DND-41 (cell line): Measurements from ENCODE around the gene MAN2B2.

Experiments
- ATAC-seq: fragments of 200-7000 bp; cut with Tn5 transposase; 3 replicates; pipeline ENCODE4 v1.9.1; 2021; ENCODE audit warnings: low read depth; ENCODE audit not compliant: insufficient read depth
- DNase-seq: peaks from one replicate; pipeline ENCODE4 v3.0.0-alpha.2; 2020
- H2AFZ ChIP-seq: 2 replicates; pipeline ENCODE4 v1.6.0; 2012; ENCODE audit warnings: low read depth, low read length
- H3K27ac ChIP-seq: 2 replicates; pipeline ENCODE4 v1.5.1; 2012; ENCODE audit warnings: low read length, inconsistent platforms
- H3K27me3 ChIP-seq: fragments of 200-600 bp; sonication (generic); 2 replicates; pipeline ENCODE4 v1.6.0; 2012; ENCODE audit warnings: low read length, mild to moderate bottlenecking, inconsistent platforms; ENCODE audit not compliant: insufficient read depth, poor library complexity
- H3K36me3 ChIP-seq: 2 replicates; pipeline ENCODE4 v1.5.1; 2012; ENCODE audit warnings: low read length, inconsistent platforms; ENCODE audit not compliant: insufficient read depth
- H3K4me1 ChIP-seq: 2 replicates; pipeline ENCODE4 v1.5.1; 2012; ENCODE audit warnings: mild to moderate bottlenecking, low read length; ENCODE audit not compliant: insufficient read depth
- H3K4me2 ChIP-seq: 2 replicates; pipeline ENCODE4 v1.6.0; 2012; ENCODE audit warnings: mild to moderate bottlenecking, moderate library complexity, low read length, inconsistent platforms; ENCODE audit not compliant: insufficient read depth
- H3K4me3 ChIP-seq, 2 experiments: fragments of 200-600 bp in 1 of 2; shearing (Covaris generic) in 1 of 2; 2 replicates each; pipeline ENCODE4 v1.5.1; 2012 to 2016; ENCODE audit warnings: inconsistent platforms in 2 of 2, low read length in 2 of 2, mild to moderate bottlenecking in 2 of 2, low read depth in 1 of 2, moderate library complexity in 1 of 2
- H3K79me2 ChIP-seq: 2 replicates; pipeline ENCODE4 v1.6.0; 2012; ENCODE audit warnings: low read length, inconsistent platforms; ENCODE audit not compliant: insufficient read depth
- H3K9ac ChIP-seq: 2 replicates; pipeline ENCODE4 v1.6.0; 2012; ENCODE audit warnings: low read depth, mild to moderate bottlenecking, inconsistent platforms, low read length, moderate library complexity
- H3K9me3 ChIP-seq: 2 replicates; pipeline ENCODE4 v1.5.1; 2012; ENCODE audit warnings: low read length, moderate library complexity, mild to moderate bottlenecking, inconsistent platforms; ENCODE audit not compliant: insufficient read depth, severe bottlenecking
- H4K20me1 ChIP-seq: 2 replicates; pipeline ENCODE4 v1.6.0; 2012; ENCODE audit warnings: low read length; ENCODE audit not compliant: insufficient read depth
- EZH2 ChIP-seq: IDR thresholded peaks from 3 replicates; pipeline ENCODE4 v1.6.1; 2012; ENCODE audit warnings: borderline replicate concordance, low read depth, mild to moderate bottlenecking, moderate library complexity, low read length, inconsistent platforms; ENCODE audit not compliant: severe bottlenecking
- TF ChIP-seq, protein P1 (sequence below): IDR thresholded peaks from 2 replicates; pipeline ENCODE4 v1.5.1; 2012; ENCODE audit warnings: borderline replicate concordance, low read length, moderate library complexity, mild to moderate bottlenecking; ENCODE audit not compliant: poor library complexity, severe bottlenecking; ENCODE audit errors: extremely low read depth

Gene MAN2B2

DNA sequence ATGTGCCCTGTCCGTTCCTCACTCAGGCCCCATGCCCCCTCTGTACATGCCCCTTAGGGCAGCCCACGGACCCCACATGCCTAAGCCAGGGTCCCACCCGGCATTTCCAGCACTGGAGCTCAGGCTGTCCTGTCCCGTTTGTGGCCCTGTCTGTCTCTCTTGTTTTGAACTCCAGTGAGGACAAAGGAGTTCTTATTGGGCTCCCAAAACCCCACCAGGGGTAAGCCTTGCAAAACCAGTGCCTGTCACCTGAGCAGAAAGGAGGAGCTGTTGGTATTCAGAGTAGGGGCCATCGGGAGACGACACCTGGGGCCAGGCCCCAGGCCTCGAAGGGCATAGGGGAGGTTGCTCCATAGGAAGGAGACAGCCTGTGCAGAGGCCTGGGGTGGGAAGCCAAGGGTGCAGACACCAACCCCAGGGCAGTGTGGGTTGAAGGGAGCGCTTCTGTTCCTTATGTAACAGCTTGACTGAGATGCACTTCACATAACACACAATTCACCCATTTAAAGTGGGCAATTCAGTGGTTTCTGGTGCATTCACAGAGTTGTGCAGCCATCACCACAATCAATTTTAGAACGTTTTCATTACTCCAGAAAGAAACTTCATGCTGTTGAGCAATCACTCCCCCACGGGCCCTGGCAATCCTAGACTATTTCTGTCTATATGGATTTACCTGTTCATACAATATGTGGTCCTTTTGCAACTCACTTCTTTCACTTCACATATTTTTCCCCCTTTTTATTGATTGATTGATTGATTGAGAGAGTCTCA lies 31.7 kb downstream of the MAN2B2 start:
- Histone ChIP-seq H2AFZ (no peak overlapping the region), H4K20me1 (no peaks in the 10 kb centered on the region), H3K9me3 (peaks cover 6% of the 10 kb centered on the region), H3K27me3 (no peaks in the 10 kb centered on the region), H3K4me3 (no peak overlapping the region), H3K27ac (no peak overlapping the region), H3K79me2 (no peaks in the 10 kb centered on the region), H3K4me1 (no peaks in the 10 kb centered on the region), H3K4me2 (no peak overlapping the region), H3K9ac (no peak overlapping the region), H3K36me3 (peaks cover 88% of the 10 kb centered on the region)
- DNase-seq, result no peak
- TF ChIP-seq EZH2, result no peak
- TF ChIP-seq, protein P1, sequence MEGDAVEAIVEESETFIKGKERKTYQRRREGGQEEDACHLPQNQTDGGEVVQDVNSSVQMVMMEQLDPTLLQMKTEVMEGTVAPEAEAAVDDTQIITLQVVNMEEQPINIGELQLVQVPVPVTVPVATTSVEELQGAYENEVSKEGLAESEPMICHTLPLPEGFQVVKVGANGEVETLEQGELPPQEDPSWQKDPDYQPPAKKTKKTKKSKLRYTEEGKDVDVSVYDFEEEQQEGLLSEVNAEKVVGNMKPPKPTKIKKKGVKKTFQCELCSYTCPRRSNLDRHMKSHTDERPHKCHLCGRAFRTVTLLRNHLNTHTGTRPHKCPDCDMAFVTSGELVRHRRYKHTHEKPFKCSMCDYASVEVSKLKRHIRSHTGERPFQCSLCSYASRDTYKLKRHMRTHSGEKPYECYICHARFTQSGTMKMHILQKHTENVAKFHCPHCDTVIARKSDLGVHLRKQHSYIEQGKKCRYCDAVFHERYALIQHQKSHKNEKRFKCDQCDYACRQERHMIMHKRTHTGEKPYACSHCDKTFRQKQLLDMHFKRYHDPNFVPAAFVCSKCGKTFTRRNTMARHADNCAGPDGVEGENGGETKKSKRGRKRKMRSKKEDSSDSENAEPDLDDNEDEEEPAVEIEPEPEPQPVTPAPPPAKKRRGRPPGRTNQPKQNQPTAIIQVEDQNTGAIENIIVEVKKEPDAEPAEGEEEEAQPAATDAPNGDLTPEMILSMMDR, result no peak
- no peak for ATAC-seq

DNA sequence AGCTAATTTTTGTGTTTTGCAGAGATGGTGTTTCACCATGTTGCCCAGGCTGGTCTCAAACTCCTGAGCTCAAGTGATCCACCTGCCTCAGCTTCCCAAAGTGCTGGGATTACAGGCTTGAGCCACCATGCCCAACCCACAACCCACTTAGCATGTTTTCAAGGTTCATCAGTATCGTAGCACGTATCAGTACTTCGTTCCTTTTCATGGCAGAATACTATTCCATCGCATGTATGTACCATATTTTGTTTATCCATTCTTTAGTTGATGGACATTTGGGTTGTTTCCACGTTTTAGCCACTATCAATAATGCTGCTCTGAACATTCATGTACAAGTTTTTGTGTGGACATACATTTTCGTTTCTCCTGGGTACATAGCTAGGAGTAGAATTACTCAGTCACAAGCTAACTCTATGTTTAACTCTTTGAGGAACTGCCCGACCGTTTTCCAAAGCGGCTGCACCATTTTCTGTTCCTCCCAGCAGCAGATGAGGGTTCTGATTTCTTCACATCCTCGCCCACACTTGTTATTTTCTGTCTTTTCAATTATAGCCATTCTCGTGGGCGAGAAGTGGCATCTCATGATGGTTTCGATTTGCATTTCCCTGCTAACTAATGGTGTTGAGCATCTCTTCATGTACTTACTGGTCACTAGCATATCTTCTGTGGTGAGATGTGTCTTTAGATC lies 32.5 kb downstream of the MAN2B2 start:
- Histone ChIP-seq H3K4me1 (no peaks in the 10 kb centered on the region), H3K4me2 (no peak overlapping the region), H3K4me3 (no peak overlapping the region), H3K9ac (no peak overlapping the region), H3K9me3 (peaks cover 6% of the 10 kb centered on the region), H2AFZ (no peak overlapping the region), H3K36me3 (peaks cover 86% of the 10 kb centered on the region), H3K27ac (no peak overlapping the region), H4K20me1 (no peaks in the 10 kb centered on the region), H3K27me3 (no peaks in the 10 kb centered on the region), H3K79me2 (no peaks in the 10 kb centered on the region)
- no peak for DNase-seq
- no peak for ATAC-seq
- TF ChIP-seq EZH2, result no peak
- TF ChIP-seq, protein P1, result no peak

DNA sequence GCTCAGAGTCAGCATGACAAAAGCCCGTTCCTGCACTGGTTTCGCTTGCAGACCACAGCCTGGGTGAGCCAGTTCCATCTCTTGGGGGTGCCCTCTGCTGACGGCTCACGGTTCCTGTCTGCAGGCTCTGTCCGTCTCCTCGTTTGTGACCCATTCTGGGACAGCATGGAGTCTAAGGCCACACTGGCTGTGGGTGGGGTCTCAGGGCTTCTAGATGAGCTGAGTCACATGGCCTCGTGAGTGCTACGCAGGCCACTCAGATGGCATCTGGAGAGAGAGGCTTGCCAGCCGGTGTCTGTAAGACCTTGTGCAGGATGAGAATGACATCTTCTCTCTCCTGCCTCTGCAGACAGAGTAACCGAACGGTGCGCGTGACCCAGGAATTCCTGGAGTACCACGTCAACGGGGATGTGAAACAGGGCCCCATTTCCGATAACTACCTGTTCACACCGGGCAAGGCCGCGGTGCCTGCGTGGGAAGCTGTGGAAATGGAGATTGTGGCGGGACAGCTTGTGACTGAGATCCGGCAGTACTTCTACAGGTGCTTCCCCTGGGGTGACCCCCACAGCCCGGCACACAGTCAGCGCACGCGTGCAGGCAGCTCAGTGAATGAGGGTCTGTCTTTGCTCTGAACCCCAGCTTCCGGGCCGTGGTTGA lies 33.9 kb downstream of the MAN2B2 start:
- no peak for TF ChIP-seq EZH2
- TF ChIP-seq, protein P1, result no peak
- ATAC-seq (peak; percentile 41; the same call in 2 of the 3 replicates), DNase-seq (peak; percentile 23)
- Histone ChIP-seq H3K4me2 (no peak overlapping the region), H3K9me3 (peaks cover 6% of the 10 kb centered on the region), H3K4me3 (no peak overlapping the region), H4K20me1 (no peaks in the 10 kb centered on the region; the same call in 1 of the 2 replicates), H3K27me3 (no peaks in the 10 kb centered on the region), H2AFZ (no peak overlapping the region), H3K4me1 (no peaks in the 10 kb centered on the region), H3K79me2 (no peaks in the 10 kb centered on the region), H3K36me3 (peaks cover 80% of the 10 kb centered on the region), H3K27ac (no peak overlapping the region), H3K9ac (no peak overlapping the region)
